KOPT-K1 (cell line): Measurements from ENCODE around the gene CPD.
"Not testable (repeated sequence)": the region's sequence is repeated elsewhere in the genome, so short reads cannot be mapped to it uniquely, and the experiment has no call there.

ENCODE experiments used
- H3K27ac ChIP-seq: fragments of 200-600 bp; sonication (generic); 2 replicates; pipeline ENCODE4 v1.5.1; 2016; ENCODE audit warnings: antibody characterized with exemption, mild to moderate bottlenecking, low read depth, low read length; ENCODE audit not compliant: poor library complexity, severe bottlenecking
- H3K36me3 ChIP-seq: fragments of 200-600 bp; sonication (generic); 2 replicates; pipeline ENCODE4 v1.5.1; 2017; ENCODE audit warnings: antibody characterized with exemption, mild to moderate bottlenecking, low read length, moderate library complexity; ENCODE audit not compliant: insufficient read depth
- H3K9me3 ChIP-seq: fragments of 200-600 bp; sonication (generic); 2 replicates; pipeline ENCODE4 v1.5.1; 2017; ENCODE audit warnings: antibody characterized with exemption, low read length, mild to moderate bottlenecking; ENCODE audit not compliant: insufficient read depth, poor library complexity, severe bottlenecking

The CPD gene

GRCh38 chr17:30418070-30418469, 39.3 kb downstream of the CPD start:
- H3K36me3 ChIP-seq = peaks cover 17% of the 10 kb centered on the region
- H3K9me3 ChIP-seq, H3K27ac ChIP-seq: not testable (repeated sequence)

GRCh38 chr17:30421592-30421991, 42.9 kb downstream of the CPD start:
- Histone ChIP-seq H3K36me3 (peaks cover 32% of the 10 kb centered on the region), H3K27ac (no peak overlapping the region), H3K9me3 (no peaks in the 10 kb centered on the region)

- no peak overlapping the region for H3K27ac ChIP-seq
- H3K36me3 ChIP-seq = peaks cover 34% of the 10 kb centered on the region
- H3K9me3 ChIP-seq = no peaks in the 10 kb centered on the region
Observed at GRCh38 chr17:30422171-30422570, 43.4 kb downstream of the CPD start.

- H3K27ac ChIP-seq = no peak overlapping the region
- peaks cover 45% of the 10 kb centered on the region for H3K36me3 ChIP-seq
- H3K9me3 ChIP-seq = no peaks in the 10 kb centered on the region
Observed at GRCh38 chr17:30424471-30424870, 45.7 kb downstream of the CPD start.

- Histone ChIP-seq H3K27ac (no peak overlapping the region), H3K36me3 (peaks cover 49% of the 10 kb centered on the region), H3K9me3 (no peaks in the 10 kb centered on the region)
Observed at GRCh38 chr17:30426292-30426691, 47.6 kb downstream of the CPD start.

GRCh38 chr17:30427611-30428010, 48.9 kb downstream of the CPD start:
- no peaks in the 10 kb centered on the region for H3K9me3 ChIP-seq
- no peak overlapping the region for H3K27ac ChIP-seq
- peaks cover 48% of the 10 kb centered on the region for H3K36me3 ChIP-seq

- Histone ChIP-seq H3K9me3 (no peaks in the 10 kb centered on the region), H3K27ac (no peak overlapping the region)
Observed at GRCh38 chr17:30429155-30429554, 50.4 kb downstream of the CPD start.

GRCh38 chr17:30433514-30433913, 54.8 kb downstream of the CPD start:
- Histone ChIP-seq H3K27ac (no peak overlapping the region), H3K36me3 (peaks cover 38% of the 10 kb centered on the region), H3K9me3 (no peaks in the 10 kb centered on the region)

More at GRCh38 chr17:30429155-30429554, 50.4 kb downstream of the CPD start:
- H3K36me3 ChIP-seq = peaks cover 42% of the 10 kb centered on the region

- Histone ChIP-seq H3K27ac (no peak overlapping the region), H3K36me3 (peaks cover 31% of the 10 kb centered on the region), H3K9me3 (no peaks in the 10 kb centered on the region)
Observed at GRCh38 chr17:30436729-30437128, 58.0 kb downstream of the CPD start.

GRCh38 chr17:30443721-30444120, 65.0 kb downstream of the CPD start:
- peaks cover 32% of the 10 kb centered on the region for H3K36me3 ChIP-seq
- H3K27ac ChIP-seq = no peak overlapping the region
- H3K9me3 ChIP-seq = no peaks in the 10 kb centered on the region

- H3K36me3 ChIP-seq = peaks cover 54% of the 10 kb centered on the region
- H3K9me3 ChIP-seq = not testable (repeated sequence)
Observed at GRCh38 chr17:30446640-30447039, 67.9 kb downstream of the CPD start.

GRCh38 chr17:30449480-30449879, 70.8 kb downstream of the CPD start:
- no peak overlapping the region for H3K27ac ChIP-seq
- H3K9me3 ChIP-seq = no peaks in the 10 kb centered on the region
- peaks cover 63% of the 10 kb centered on the region for H3K36me3 ChIP-seq

More at GRCh38 chr17:30446640-30447039, 67.9 kb downstream of the CPD start:
- H3K27ac ChIP-seq = not testable (repeated sequence)

- H3K27ac ChIP-seq = no peak overlapping the region
- H3K36me3 ChIP-seq = peaks cover 61% of the 10 kb centered on the region
- no peaks in the 10 kb centered on the region for H3K9me3 ChIP-seq
Observed at GRCh38 chr17:30450125-30451027, 71.6 kb downstream of the CPD start.

- Histone ChIP-seq H3K27ac (no peak overlapping the region), H3K36me3 (peaks cover 80% of the 10 kb centered on the region), H3K9me3 (no peaks in the 10 kb centered on the region)
Observed at GRCh38 chr17:30454635-30455034, 75.9 kb downstream of the CPD start.

- Histone ChIP-seq H3K36me3 (peaks cover 66% of the 10 kb centered on the region), H3K27ac (no peak overlapping the region), H3K9me3 (no peaks in the 10 kb centered on the region)
Observed at GRCh38 chr17:30458371-30458770, 79.6 kb downstream of the CPD start.
